T47D (cell line): ENCODE results near the gene SGPP1.
"Not testable (repeated sequence)": the region's sequence is repeated elsewhere in the genome, so short reads cannot be mapped to it uniquely, and the experiment has no call there.

ENCODE experiments used
- DNase-seq, 2 experiments: peaks; one replicate each; pipeline versions ENCODE4 v3.0.0 to v3.0.0-alpha.2; 2011 to 2012; ENCODE audit warnings: low read depth in 1 of 2, low spot score in 1 of 2
- JUND ChIP-seq: IDR thresholded peaks from 2 replicates; pipeline ENCODE4 v1.6.1; 2012; ENCODE audit warnings: low read depth
- in situ Hi-C: cut with HindIII; loops from 2 replicates; pipeline ENCODE4 v1.10.0; 2016; ENCODE audit warnings: low sequenced_read_pairs, low pct_unique_long_range_greater_than_20kb

The SGPP1 gene

GRCh38 chr14:63659726-63660125 lies 68.1 kb downstream of the SGPP1 start:
- in situ Hi-C loops: no loop called here
- DNase-seq: peak in 1 of 2 experiments; percentile 55
- no peak for TF ChIP-seq JUND

GRCh38 chr14:63656194-63656593 lies 71.7 kb downstream of the SGPP1 start:
- no peak for DNase-seq

DNA sequence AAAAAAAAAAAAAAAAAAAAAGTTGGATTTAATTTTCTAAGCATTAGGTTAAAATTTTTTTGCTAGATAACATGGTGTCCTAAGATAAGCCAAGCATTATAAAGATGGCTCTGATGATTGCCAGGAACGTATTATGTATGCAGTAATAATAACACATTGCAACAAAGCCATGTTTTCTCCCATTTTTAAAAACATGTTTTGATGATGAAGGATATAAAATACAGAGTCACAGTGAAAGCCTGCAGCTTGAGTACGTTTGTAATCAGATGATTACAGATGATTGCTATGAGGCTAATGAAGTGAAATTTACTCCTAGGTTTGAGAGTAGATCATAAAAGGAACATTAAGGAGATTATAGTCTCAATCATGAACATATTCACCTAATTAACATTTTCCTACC lies 72.9 kb downstream of the SGPP1 start:
- no peak for TF ChIP-seq JUND
- DNase-seq: no peak
- in situ Hi-C loops: no loop called here

More at GRCh38 chr14:63656194-63656593, 71.7 kb downstream of the SGPP1 start:
- TF ChIP-seq JUND: no peak
- in situ Hi-C loops: no loop called here

DNA sequence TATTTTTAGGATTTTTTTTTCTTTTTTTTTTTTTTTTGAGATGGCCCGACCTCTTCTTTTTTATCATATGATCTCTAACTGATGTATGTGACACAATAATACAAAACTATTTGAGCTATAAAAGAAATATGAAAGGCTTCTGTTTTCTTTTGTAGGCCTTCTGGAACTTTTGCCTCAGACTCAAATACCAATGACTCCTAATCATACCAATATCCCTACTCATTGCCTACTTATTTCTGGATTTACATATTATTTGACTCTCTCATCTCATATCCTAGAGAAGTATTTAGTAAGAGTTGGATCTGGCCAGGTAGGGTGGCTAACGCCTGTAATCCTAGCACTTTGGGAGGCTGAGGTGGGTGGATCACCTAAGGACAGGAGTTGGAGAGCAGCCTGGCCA lies 73.5 kb downstream of the SGPP1 start:
- TF ChIP-seq JUND: no peak
- no peak for DNase-seq
- in situ Hi-C loops: no loop called here

- no peak for TF ChIP-seq JUND
- in situ Hi-C loops: no loop called here
- no peak for DNase-seq
Measured at GRCh38 chr14:63652406-63652805, 75.5 kb downstream of the SGPP1 start.

- no peak for DNase-seq
- in situ Hi-C loops: no loop called here
- TF ChIP-seq JUND: no peak
Measured at GRCh38 chr14:63650256-63650952, 77.5 kb downstream of the SGPP1 start.

- TF ChIP-seq JUND: no peak
- in situ Hi-C loops: no loop called here
- DNase-seq: no peak
Measured at GRCh38 chr14:63647696-63648410, 80.0 kb downstream of the SGPP1 start.

DNA sequence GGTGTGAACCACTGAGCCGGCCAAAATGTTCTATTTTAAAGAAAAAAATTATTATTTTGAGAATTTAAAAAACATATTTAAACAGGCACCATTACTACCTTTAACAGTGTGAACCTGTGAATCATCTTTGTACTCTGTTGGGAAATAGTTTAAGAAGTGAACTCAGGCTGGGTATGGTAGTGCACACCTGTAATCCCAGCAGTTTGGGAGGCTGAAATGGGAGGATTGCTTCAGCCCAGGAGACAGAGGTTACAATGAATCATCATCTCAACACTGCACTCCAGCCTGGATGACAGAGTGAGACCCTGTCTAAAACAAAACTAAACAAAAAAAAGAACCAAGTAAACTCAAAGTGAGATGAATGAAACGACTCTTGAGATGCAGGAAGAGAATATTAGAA lies 83.1 kb downstream of the SGPP1 start:
- DNase-seq: no peak
- in situ Hi-C loops: no loop called here
- no peak for TF ChIP-seq JUND

GRCh38 chr14:63642656-63643382 lies 85.0 kb downstream of the SGPP1 start:
- DNase-seq: peak in 1 of 2 experiments; percentile 7
- no peak for TF ChIP-seq JUND
- in situ Hi-C loops: no loop called here

DNA sequence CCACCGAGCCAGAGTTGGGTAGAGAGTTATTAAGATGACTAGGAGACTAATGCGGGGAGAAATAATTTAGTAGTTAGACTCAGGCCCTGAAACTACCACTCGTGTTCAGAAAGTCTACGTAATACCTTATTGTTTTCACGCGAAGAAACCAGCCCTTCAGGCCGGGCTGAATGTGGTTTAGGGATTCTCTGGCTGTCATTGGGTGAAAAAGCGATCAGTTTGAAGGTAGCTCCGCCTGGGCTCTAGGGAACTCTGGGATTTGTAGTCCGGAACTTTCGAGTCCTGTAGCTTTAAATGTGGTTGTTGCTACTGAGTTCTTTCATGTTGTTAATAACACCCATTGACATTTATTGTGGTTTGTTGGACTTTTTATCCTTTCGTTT lies 85.6 kb downstream of the SGPP1 start:
- TF ChIP-seq JUND: no peak
- in situ Hi-C loops: no loop called here
- DNase-seq: peak; percentile 87 to 98

GRCh38 chr14:63641473-63642228 lies 86.2 kb downstream of the SGPP1 start, which contains the start of gene WDR89:
WDR89 (minus strand) TSS chr14:63641871; CDS start chr14:63599942, 41,929 bp downstream.
- peak; percentile 96 to 100 for DNase-seq
- in situ Hi-C loops: no loop called here
- TF ChIP-seq JUND: no peak

- in situ Hi-C loops: no loop called here
- no peak for DNase-seq
- TF ChIP-seq JUND: no peak
Measured at GRCh38 chr14:63638493-63638892, 89.4 kb downstream of the SGPP1 start.

DNA sequence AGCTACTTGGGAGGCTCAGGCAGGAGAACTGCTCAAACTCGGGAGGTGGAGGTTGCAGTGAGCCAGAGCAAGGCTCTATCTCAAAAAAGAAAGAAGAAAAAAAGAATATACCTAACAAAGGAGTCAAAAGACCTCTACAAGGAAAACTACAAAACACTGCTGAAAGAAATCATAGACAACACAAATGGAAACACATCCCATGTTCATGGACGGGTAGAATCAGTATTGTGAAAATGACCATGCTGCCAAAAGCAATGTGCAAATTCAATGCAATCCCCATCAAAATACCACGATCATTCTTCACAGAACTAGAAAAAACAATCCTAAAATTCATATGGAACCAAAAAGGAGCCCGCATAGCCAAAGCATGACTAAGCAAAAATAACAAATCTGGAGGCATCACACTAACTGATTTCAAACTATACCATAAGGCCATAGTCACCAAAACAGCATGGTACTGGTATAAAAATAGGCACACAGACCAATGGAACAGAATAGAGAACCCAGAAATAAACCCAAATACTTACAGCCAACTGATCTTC lies 91.7 kb downstream of the SGPP1 start:
- DNase-seq, in situ Hi-C loops: not testable (repeated sequence)
